K562 (cell line): ENCODE measurements around the gene EME1. TPM values are rescaled to one million over a fixed set of nuclear protein-coding genes. Genes with fewer than 3 reads are reported as not detected.

ENCODE experiments used
- ATAC-seq: fragments of 200-7000 bp; cut with Tn5 transposase; 3 replicates; pipeline ENCODE4 v1.9.1; 2020; ENCODE audit warnings: moderate library complexity
- BruUV-seq: library from RNA; stranded (reverse); fragments of 400-500 nt; replicated peaks from 2 replicates; lab custom pipeline; 2021; lab: Mats Ljungman, UMichigan
- CTCF ChIA-PET: fragments of 300-600 bp; formaldehyde crosslinking; extraction: SDS; loops from one replicate; lab custom pipeline; 2021; ENCODE audit warnings: low intra/inter-chr PET ratio; lab: Yijun Ruan, JAX
- POLR2A ChIA-PET: fragments of 300-600, 350-650 bp; sonication (Branson Sonifier 250); formaldehyde crosslinking; extraction: SDS; loops from one replicate; lab custom pipeline; 2021; ENCODE audit warnings: antibody characterized with exemption, inconsistent platforms; lab: Yijun Ruan, JAX
- DNase-seq, 4 experiments: peaks; one replicate each; pipeline versions ENCODE4 v3.0.0 to v3.0.0-alpha.2; 2011 to 2018; ENCODE audit warnings: low spot score in 3 of 4, mixed read lengths in 3 of 4; ENCODE audit errors: extremely low read depth in 1 of 4
- FAIRE-seq: peaks from 2 replicates; lab custom pipeline; 2011; peaks lifted over from hg19 to GRCh38; lab: Jason Lieb, UNC
- H2AFZ ChIP-seq: 2 replicates; pipeline ENCODE4 v1.6.0; 2011; ENCODE audit warnings: low read depth, low read length, control low read depth, inconsistent platforms
- H3K27ac ChIP-seq: fragments of 200-600 bp; 3 replicates; pipeline ENCODE4 v1.8.0; 2011; ENCODE audit warnings: low read depth, mild to moderate bottlenecking, control low read depth, inconsistent platforms, low read length, moderate library complexity, mixed read lengths; ENCODE audit errors: extremely low read depth
- H3K27me3 ChIP-seq, 2 experiments: fragments of 300-600 bp in 1 of 2; 2 replicates in 1 of 2; 3 replicates in 1 of 2; pipeline versions ENCODE4 v1.6.0 to v1.8.0; 2011; ENCODE audit warnings: inconsistent platforms in 2 of 2, low read length in 2 of 2, mild to moderate bottlenecking in 1 of 2, mixed read lengths in 1 of 2, moderate library complexity in 1 of 2; ENCODE audit not compliant: control insufficient read depth in 2 of 2, insufficient read depth in 2 of 2
- H3K36me3 ChIP-seq: fragments of 300-600 bp; 3 replicates; pipeline ENCODE4 v1.8.0; 2011; ENCODE audit warnings: mild to moderate bottlenecking, low read length, inconsistent platforms; ENCODE audit not compliant: control insufficient read depth, insufficient read depth
- H3K4me1 ChIP-seq, 2 experiments: fragments of 200-600 bp in 1 of 2; replicated peaks in 1 of 2; 2 replicates in 1 of 2; 3 replicates in 1 of 2; pipeline versions ENCODE4 v1.5.1 to v1.8.0; 2011; ENCODE audit warnings: inconsistent platforms in 2 of 2, low read length in 2 of 2, mild to moderate bottlenecking in 1 of 2, mixed read lengths in 1 of 2, moderate library complexity in 1 of 2; ENCODE audit not compliant: control insufficient read depth in 2 of 2, insufficient read depth in 2 of 2
- H3K4me2 ChIP-seq: 2 replicates; pipeline ENCODE4 v1.6.1; 2011; ENCODE audit warnings: low read length, control low read depth, inconsistent platforms, mixed read lengths; ENCODE audit not compliant: insufficient read depth
- H3K4me3 ChIP-seq: fragments of 200-600 bp; sonication (generic), shearing (Covaris generic); 2 replicates; pipeline ENCODE4 v1.5.1; 2016; ENCODE audit warnings: control low read depth, inconsistent platforms
- H3K79me2 ChIP-seq: fragments of 200-600 bp; 3 replicates; pipeline ENCODE4 v1.8.0; 2011; ENCODE audit warnings: low read length, inconsistent platforms; ENCODE audit not compliant: control insufficient read depth, insufficient read depth
- H3K9ac ChIP-seq, 2 experiments: 2 replicates each; pipeline versions ENCODE4 v1.6.0 to v1.6.1; 2011; ENCODE audit warnings: low read depth in 2 of 2, low read length in 2 of 2, control low read depth in 1 of 2, inconsistent platforms in 1 of 2, mild to moderate bottlenecking in 1 of 2, mixed read lengths in 1 of 2; ENCODE audit not compliant: insufficient read depth in 1 of 2
- H3K9me1 ChIP-seq: one replicate; pipeline ENCODE4 v1.6.0; 2011; ENCODE audit warnings: inconsistent platforms, mild to moderate bottlenecking, low read length, moderate library complexity; ENCODE audit not compliant: control insufficient read depth, insufficient read depth
- H3K9me3 ChIP-seq: replicated peaks from 2 replicates; pipeline ENCODE4 v1.5.1; 2011; ENCODE audit warnings: low read depth, low read length, inconsistent platforms; ENCODE audit not compliant: control insufficient read depth, insufficient read depth
- H4K20me1 ChIP-seq: replicated peaks from 2 replicates; pipeline ENCODE4 v1.6.1; 2011; ENCODE audit warnings: low read length, inconsistent platforms, mixed read lengths; ENCODE audit not compliant: control insufficient read depth, insufficient read depth
- HOMEZ ChIP-seq: fragments of 250-450 bp; sonication (Bioruptor Pico); IDR thresholded peaks from 2 replicates; pipeline ENCODE4 v1.4.0; 2020; ENCODE audit warnings: mild to moderate bottlenecking, moderate library complexity
- PRDM10 ChIP-seq: fragments of 450-650 bp; IDR thresholded peaks from 2 replicates; pipeline ENCODE4 v1.6.1; 2018; ENCODE audit not compliant: partially characterized antibody
- WGBS: fragments of 100-300 bp; shearing (Covaris generic); methylation state at CpG from one replicate; pipeline ENCODE4 v1.1.6; 2016; ENCODE audit warnings: low coverage, mixed read lengths; ENCODE audit not compliant: insufficient coverage; ENCODE audit errors: missing lambda C conversion rate; 5-methylcytosine and 5-hydroxymethylcytosine counted together
- in situ Hi-C: fragments of 300-500 bp; cut with MboI; formaldehyde crosslinking; loops from 4 replicates; pipeline ENCODE4 v1.15.0; 2018; ENCODE audit warnings: inconsistent platforms, mixed read lengths
- intact Hi-C: fragments of 100-400 bp; cut with micrococcal nuclease; formaldehyde crosslinking; loops from 2 replicates; pipeline ENCODE4 v1.14.2; 2022
- polyA plus RNA-seq, 8 experiments: library from polyadenylated mRNA; depleted of rRNA in 4 of 8; stranded (reverse) in 5 of 8; unstranded in 3 of 8; fragments of >200 nt; fragmentation: Nextera tagmentation in 2 of 8; fragmentation: Illumina TruSeq in 1 of 8; extraction: Ambion mirVana in 2 of 8; extraction: Trizol in 1 of 8; gene quantifications; 2 replicates each; pipeline versions ENCODE4 v1.2.1 to v1.2.3, GENCODE V29; 2011 to 2014; ENCODE audit warnings: inconsistent platforms in 1 of 8, missing spikeins in 1 of 8
- total RNA-seq, 7 experiments: library from RNA; depleted of rRNA in 6 of 7; stranded (reverse); fragments of >200 nt in 6 of 7; fragmentation: Illumina TruSeq in 2 of 7; extraction: Trizol in 2 of 7; gene quantifications; 2 replicates each; pipeline versions ENCODE4 v1.2.1 to v1.2.3, GENCODE V29; 2011 to 2021; ENCODE audit warnings: low replicate concordance in 1 of 7

EME1 gene
- total and polyA plus RNA-seq, 9 of the 15 experiments (the other 6 are each of a cell fraction or from before 2014, with no cell fraction given) = 14.6 to 44.1 (median 24.0) TPM

GRCh38 chr17:50326831-50327364 lies 46.1 kb upstream of the EME1 start:
- ATAC-seq (no peak), DNase-seq (no peak)
- H4K20me1 ChIP-seq = no peaks in the 10 kb centered on the region
- H3K79me2 ChIP-seq = no peaks in the 10 kb centered on the region
- no peak overlapping the region for H3K9ac ChIP-seq
- no peaks in the 10 kb centered on the region for H3K9me1 ChIP-seq
- in situ Hi-C loops = no loop called here
- TF ChIP-seq HOMEZ (CRISPR knock-in tag) (no peak), PRDM10 (peak; percentile 57)
- TF ChIP-seq, all 486 proteins: peak for 1
- FAIRE-seq = no peak
- Histone ChIP-seq H3K4me1 (peaks cover 0 to 3% of the 10 kb centered on the region in 2 experiments; a peak in 2 of 5 replicates), H3K27me3 (peaks cover 18 to 40% of the 10 kb centered on the region in 2 experiments), H3K9me3 (no peaks in the 10 kb centered on the region), H3K27ac (no peak overlapping the region), H3K4me2 (no peak overlapping the region), H2AFZ (no peak overlapping the region), H3K4me3 (no peak overlapping the region), H3K36me3 (no peaks in the 10 kb centered on the region)
- intact Hi-C loops = no loop called here
- WGBS = 13% methylated on average over 9 of the region's 9 CpGs
- ChIA-PET CTCF (no interaction called here), POLR2A (no interaction called here)
- no TSS peak for BruUV-seq
